GM12878 (cell line): Measurements from ENCODE around the gene PTPRN2. TPM values are rescaled to one million over a fixed set of nuclear protein-coding genes. Genes with fewer than 3 reads are reported as not detected.

Source experiments
- ATAC-seq: fragments of 200-7000 bp; cut with Tn5 transposase; 3 replicates; pipeline ENCODE4 v1.9.1; 2020; ENCODE audit warnings: mild to moderate bottlenecking, moderate library complexity
- BruUV-seq: library from RNA; stranded (reverse); fragments of 400-500 nt; replicated peaks from 2 replicates; lab custom pipeline; 2021; lab: Mats Ljungman, UMichigan
- CTCF ChIA-PET: fragments of 300-600 bp; sonication (Branson Sonifier 250); formaldehyde crosslinking; extraction: SDS; loops from one replicate; lab custom pipeline; 2021; ENCODE audit warnings: inconsistent platforms; lab: Yijun Ruan, JAX
- POLR2A ChIA-PET: fragments of 350-600 bp; formaldehyde crosslinking; extraction: SDS; loops from one replicate; lab custom pipeline; 2021; ENCODE audit warnings: inconsistent platforms; lab: Charles Lee
- RAD21 ChIA-PET: fragments of 300-600 bp; sonication (Branson Sonifier 250); formaldehyde crosslinking; loops from one replicate; lab custom pipeline; 2023; ENCODE audit warnings: antibody characterized with exemption; ENCODE audit not compliant: unreplicated experiment; lab: Charles Lee
- SMC1A ChIA-PET: fragments of 300-600 bp; sonication (Branson Sonifier 250); formaldehyde crosslinking; loops from one replicate; lab custom pipeline; 2023; ENCODE audit not compliant: unreplicated experiment, uncharacterized antibody; lab: Charles Lee
- DNase-seq: peaks from one replicate; pipeline ENCODE4 v3.0.0-alpha.2; 2011; ENCODE audit warnings: low read depth, low spot score
- FAIRE-seq: peaks from 3 replicates; lab custom pipeline; 2011; peaks lifted over from hg19 to GRCh38; lab: Jason Lieb, UNC
- H2AFZ ChIP-seq: 2 replicates; pipeline ENCODE4 v1.6.0; 2011; ENCODE audit warnings: low read depth, low read length, control low read depth; ENCODE audit not compliant: control insufficient read depth
- H3K27ac ChIP-seq: 2 replicates; pipeline ENCODE4 v1.5.1; 2011; ENCODE audit warnings: control low read depth; ENCODE audit not compliant: control insufficient read depth, insufficient read depth
- H3K27me3 ChIP-seq, 2 experiments: replicated peaks in 1 of 2; 2 replicates each; pipeline versions ENCODE4 v1.6.0 to v1.6.1; 2011; ENCODE audit warnings: low read length in 1 of 2; ENCODE audit not compliant: control insufficient read depth in 2 of 2, insufficient read depth in 2 of 2
- H3K36me3 ChIP-seq, 2 experiments: 2 replicates each; pipeline ENCODE4 v1.5.1; 2011; ENCODE audit warnings: low read length in 1 of 2; ENCODE audit not compliant: control insufficient read depth in 2 of 2, insufficient read depth in 2 of 2
- H3K4me1 ChIP-seq: 2 replicates; pipeline ENCODE4 v1.6.1; 2011; ENCODE audit warnings: mild to moderate bottlenecking, low read length, moderate library complexity, mixed read lengths; ENCODE audit not compliant: control insufficient read depth, insufficient read depth
- H3K4me2 ChIP-seq: 2 replicates; pipeline ENCODE4 v1.6.0; 2011; ENCODE audit warnings: control low read depth; ENCODE audit not compliant: control insufficient read depth, insufficient read depth
- H3K4me3 ChIP-seq: fragments of 200-600 bp; sonication (generic); 2 replicates; pipeline ENCODE4 v1.5.1; 2016
- H3K79me2 ChIP-seq: 2 replicates; pipeline ENCODE4 v1.6.0; 2011; ENCODE audit warnings: low read length; ENCODE audit not compliant: control insufficient read depth, insufficient read depth
- H3K9ac ChIP-seq: 2 replicates; pipeline ENCODE4 v1.8.0; 2011; ENCODE audit warnings: low read length, control low read depth, mixed read lengths; ENCODE audit not compliant: control insufficient read depth, insufficient read depth
- H3K9me3 ChIP-seq: replicated peaks from 3 replicates; pipeline ENCODE4 v1.5.1; 2011; ENCODE audit warnings: mild to moderate bottlenecking, low read length; ENCODE audit not compliant: control insufficient read depth, insufficient read depth
- H4K20me1 ChIP-seq: 2 replicates; pipeline ENCODE4 v1.6.0; 2011; ENCODE audit not compliant: control insufficient read depth, insufficient read depth
- CBFB ChIP-seq: IDR thresholded peaks from 2 replicates; pipeline ENCODE4 v1.6.1; 2016; ENCODE audit warnings: antibody characterized with exemption, low read depth
- CUX1 ChIP-seq: IDR thresholded peaks from 2 replicates; pipeline ENCODE4 v1.6.1; 2012; ENCODE audit warnings: improper control_type of control experiment, low read depth, low read length; ENCODE audit not compliant: insufficient replicate concordance
- HDAC6 ChIP-seq: fragments of 200-600 bp; sonication (generic); IDR thresholded peaks from one replicate; pipeline ENCODE4 v1.8.0; 2017; ENCODE audit warnings: antibody characterized with exemption; ENCODE audit not compliant: unreplicated experiment
- IKZF2 ChIP-seq, 2 experiments: fragments of 450-650 bp; IDR thresholded peaks; 2 replicates each; pipeline ENCODE4 v1.6.1; 2017; ENCODE audit warnings: mild to moderate bottlenecking in 2 of 2, moderate library complexity in 2 of 2
- MXI1 ChIP-seq: fragments of 150-350 bp; IDR thresholded peaks from 2 replicates; pipeline ENCODE4 v1.6.1; 2011; ENCODE audit warnings: low read depth, mild to moderate bottlenecking, inconsistent platforms, low read length, improper control_type of control experiment
- NR2F1 ChIP-seq: fragments of 450-650 bp; conservative IDR thresholded peaks from 2 replicates; pipeline ENCODE4 v1.6.1; 2017; ENCODE audit warnings: mild to moderate bottlenecking
- PAX8 ChIP-seq: fragments of 450-650 bp; IDR thresholded peaks from 2 replicates; pipeline ENCODE4 v1.6.1; 2017; ENCODE audit warnings: mild to moderate bottlenecking, moderate library complexity
- POLR2AphosphoS2 ChIP-seq: IDR thresholded peaks from 2 replicates; pipeline ENCODE4 v1.6.1; 2011; ENCODE audit warnings: low read depth, mild to moderate bottlenecking, low read length, improper control_type of control experiment, moderate library complexity
- POU2F2 ChIP-seq: IDR thresholded peaks from 3 replicates; pipeline ENCODE4 v1.6.1; 2011; ENCODE audit warnings: low read depth, mild to moderate bottlenecking, low read length, borderline replicate concordance
- RAD21 ChIP-seq: IDR thresholded peaks from 2 replicates; pipeline ENCODE4 v1.6.1; 2011; ENCODE audit warnings: mild to moderate bottlenecking, low read depth, low read length, moderate library complexity; ENCODE audit not compliant: insufficient read depth
- RBBP5 ChIP-seq: fragments of 200-600 bp; sonication (generic); conservative IDR thresholded peaks from 2 replicates; pipeline ENCODE4 v1.6.1; 2016
- SREBF1 ChIP-seq: IDR thresholded peaks from 2 replicates; pipeline ENCODE4 v1.6.1; 2012; ENCODE audit warnings: mild to moderate bottlenecking, low read length
- ZBTB4 ChIP-seq: fragments of 450-650 bp; formaldehyde crosslinking; IDR thresholded peaks from 2 replicates; pipeline ENCODE4 v1.4.0; 2022; ENCODE audit warnings: mild to moderate bottlenecking, moderate library complexity
- ZNF207 ChIP-seq: fragments of 450-650 bp; IDR thresholded peaks from 2 replicates; pipeline ENCODE4 v1.6.1; 2014; ENCODE audit warnings: antibody characterized with exemption, mild to moderate bottlenecking, borderline replicate concordance
- ZZZ3 ChIP-seq: IDR thresholded peaks from 2 replicates; pipeline ENCODE4 v1.6.1; 2011; ENCODE audit warnings: low read depth; ENCODE audit not compliant: control insufficient read depth, insufficient read length
- WGBS: methylation state at CpG from one replicate; pipeline ENCODE4 v1.1.6; 2016; ENCODE audit warnings: low lambda C conversion rate; ENCODE audit not compliant: insufficient replicate concordance, insufficient coverage; ENCODE audit errors: missing lambda C conversion rate; 5-methylcytosine and 5-hydroxymethylcytosine counted together
- in situ Hi-C: fragments of 300-500 bp; cut with MboI; formaldehyde crosslinking; loops from 9 replicates; pipeline ENCODE4 v1.14.3; 2018; ENCODE audit warnings: mixed read lengths
- intact Hi-C: fragments of 100-400 bp; cut with micrococcal nuclease; formaldehyde crosslinking; loops from one replicate; pipeline ENCODE4 v1.14.2; 2022; ENCODE audit not compliant: unreplicated experiment
- polyA plus RNA-seq, 11 experiments: library from polyadenylated mRNA; depleted of rRNA in 4 of 11; unstranded in 6 of 11; stranded (reverse) in 5 of 11; fragments of >200 nt; fragmentation: Nextera tagmentation in 4 of 11; fragmentation: Illumina TruSeq in 1 of 11; extraction: Ambion mirVana in 4 of 11; extraction: Trizol in 1 of 11; gene quantifications; 1 replicate in 1 of 11; 2 replicates in 10 of 11; pipeline versions ENCODE4 v1.2.1 to v1.2.3, GENCODE V29; 2011 to 2016; ENCODE audit warnings: inconsistent platforms in 2 of 11, missing spikeins in 2 of 11, low read depth in 1 of 11
- total RNA-seq, 4 experiments: library from RNA; depleted of rRNA in 3 of 4; stranded (reverse); fragments of >200 nt in 3 of 4; fragmentation: Illumina TruSeq in 1 of 4; extraction: Trizol in 1 of 4; gene quantifications; 2 replicates each; pipeline versions ENCODE4 v1.2.1 to v1.2.3, GENCODE V29; 2013 to 2021

PTPRN2 gene
- total and polyA plus RNA-seq, 10 of the 15 experiments (the other 5 are each of a cell fraction or from before 2014, with no cell fraction given), result 5.4 TPM; not detected in 9

- 38% methylated on average over 9 of the region's 9 CpGs for WGBS
- Histone ChIP-seq H3K4me1 (no peaks in the 10 kb centered on the region), H3K36me3 (no peaks in the 10 kb centered on the region), H3K79me2 (no peaks in the 10 kb centered on the region), H3K9ac (no peak overlapping the region), H3K27ac (no peak overlapping the region), H3K4me2 (no peak overlapping the region), H3K9me3 (peaks cover 3% of the 10 kb centered on the region; the same call in 1 of the 3 replicates), H3K4me3 (no peak overlapping the region), H2AFZ (no peak overlapping the region), H4K20me1 (no peaks in the 10 kb centered on the region), H3K27me3 (no peaks in the 10 kb centered on the region; a peak in 2 of 4 replicates)
- BruUV-seq, result no TSS peak
- no peak for DNase-seq
- intact Hi-C loops (no loop called here), in situ Hi-C loops (no loop called here)
- ATAC-seq, result no peak
- ChIA-PET RAD21 (no interaction called here), CTCF (no interaction called here), SMC1A (no interaction called here), POLR2A (no interaction called here)
- FAIRE-seq, result no peak
- TF ChIP-seq ZNF207 (no peak), CBFB (no peak), ZBTB4 (CRISPR knock-in tag) (no peak), IKZF2 (IDR thresholded peaks at IDR 0.05) (no peak), MXI1 (no peak), RBBP5 (no peak), PAX8 (no peak), RAD21 (no peak), SREBF1 (no peak), ZZZ3 (no peak), HDAC6 (no peak), CUX1 (no peak), POLR2AphosphoS2 (no peak), POU2F2 (no peak), NR2F1 (no peak)
Measured at GRCh38 chr7:157687845-157688532, 899.6 kb downstream of the PTPRN2 start.
